Caki2 (cell line): Measurements from ENCODE around the gene ZNF423. TPM values are rescaled to one million over a fixed set of nuclear protein-coding genes. Genes with fewer than 3 reads are reported as not detected.

Source experiments
- DNase-seq: peaks from one replicate; pipeline ENCODE4 v3.0.0-alpha.2; 2015; ENCODE audit warnings: low read depth
- in situ Hi-C: cut with HindIII; loops from 2 replicates; pipeline ENCODE4 v1.10.0; 2016; ENCODE audit warnings: low sequenced_read_pairs, low pct_unique_long_range_greater_than_20kb, mixed read lengths
- total RNA-seq: library from RNA; depleted of rRNA; stranded (reverse); fragments of >200 nt; shearing (Covaris generic); gene quantifications from 2 replicates; pipeline ENCODE4 v1.2.3, GENCODE V29; 2014; ENCODE audit warnings: low replicate concordance

The ZNF423 gene
- total RNA-seq, 1 experiment from 2014 or later: 0.24 TPM

DNA sequence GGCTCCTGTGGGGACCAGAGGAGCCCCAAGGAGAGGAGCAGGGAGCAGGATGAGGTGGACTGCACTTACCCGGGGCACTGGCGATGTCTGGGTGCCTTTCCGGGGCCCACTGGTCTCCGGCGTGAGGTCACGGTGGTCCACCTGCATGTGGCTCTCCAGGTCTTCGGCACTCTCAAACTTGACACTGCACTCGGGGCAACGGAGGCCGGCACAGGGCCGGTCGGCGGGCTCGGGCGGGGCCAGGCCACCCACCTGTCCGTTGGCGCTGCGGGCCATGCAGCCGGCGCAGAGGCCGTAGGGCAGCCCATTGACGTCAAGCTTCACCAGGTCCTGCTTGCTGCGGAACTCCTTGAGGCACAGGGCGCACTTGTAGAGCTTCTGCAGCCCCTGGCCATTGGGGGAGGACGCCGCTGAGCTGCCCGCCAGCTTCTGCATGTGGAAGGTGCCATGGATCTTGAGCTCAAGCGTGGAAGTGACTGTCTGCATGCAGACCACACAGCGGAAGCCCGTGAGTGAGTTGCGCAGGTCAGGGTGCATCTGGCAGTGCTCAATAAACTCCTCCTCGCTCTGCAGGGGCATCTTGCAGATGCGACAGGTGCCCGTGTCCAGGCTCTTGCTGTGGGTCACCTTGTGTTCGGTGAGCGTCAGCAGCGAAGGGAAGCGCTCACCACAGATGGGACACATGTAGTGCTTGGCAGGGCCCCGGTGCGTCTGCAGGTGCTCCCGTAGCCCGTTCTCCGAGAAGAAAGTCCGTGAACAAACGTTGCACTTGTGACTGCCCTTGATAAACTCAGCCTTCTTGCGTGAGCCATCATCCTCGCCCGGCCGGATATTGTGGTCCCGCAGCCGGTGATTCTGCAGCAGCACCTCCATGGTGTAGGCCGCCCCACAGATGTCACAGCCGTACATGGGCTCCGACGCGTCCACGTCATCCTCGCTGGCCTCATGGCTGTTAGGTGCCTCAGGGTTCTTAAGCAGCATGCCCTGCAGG is 220.0 kb downstream of the ZNF423 start:
- in situ Hi-C loops: no loop called here
- DNase-seq: no peak

DNA sequence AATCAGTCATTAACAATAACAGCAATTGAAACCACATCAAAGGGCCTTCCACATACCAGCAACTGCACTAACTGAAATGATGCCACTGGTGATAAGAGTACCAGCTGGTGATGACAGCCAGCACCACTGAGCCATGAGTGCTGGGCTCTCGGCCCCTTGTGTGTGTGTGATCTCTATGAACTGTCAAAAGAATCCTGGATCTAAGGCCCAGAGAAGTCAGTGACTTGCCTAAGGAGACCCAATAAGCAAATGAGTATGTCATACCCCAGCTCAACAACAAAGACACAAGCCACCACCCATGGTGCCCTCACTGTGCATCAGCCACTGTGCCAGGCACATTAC is 220.9 kb downstream of the ZNF423 start:
- no peak for DNase-seq
- in situ Hi-C loops: no loop called here

DNA sequence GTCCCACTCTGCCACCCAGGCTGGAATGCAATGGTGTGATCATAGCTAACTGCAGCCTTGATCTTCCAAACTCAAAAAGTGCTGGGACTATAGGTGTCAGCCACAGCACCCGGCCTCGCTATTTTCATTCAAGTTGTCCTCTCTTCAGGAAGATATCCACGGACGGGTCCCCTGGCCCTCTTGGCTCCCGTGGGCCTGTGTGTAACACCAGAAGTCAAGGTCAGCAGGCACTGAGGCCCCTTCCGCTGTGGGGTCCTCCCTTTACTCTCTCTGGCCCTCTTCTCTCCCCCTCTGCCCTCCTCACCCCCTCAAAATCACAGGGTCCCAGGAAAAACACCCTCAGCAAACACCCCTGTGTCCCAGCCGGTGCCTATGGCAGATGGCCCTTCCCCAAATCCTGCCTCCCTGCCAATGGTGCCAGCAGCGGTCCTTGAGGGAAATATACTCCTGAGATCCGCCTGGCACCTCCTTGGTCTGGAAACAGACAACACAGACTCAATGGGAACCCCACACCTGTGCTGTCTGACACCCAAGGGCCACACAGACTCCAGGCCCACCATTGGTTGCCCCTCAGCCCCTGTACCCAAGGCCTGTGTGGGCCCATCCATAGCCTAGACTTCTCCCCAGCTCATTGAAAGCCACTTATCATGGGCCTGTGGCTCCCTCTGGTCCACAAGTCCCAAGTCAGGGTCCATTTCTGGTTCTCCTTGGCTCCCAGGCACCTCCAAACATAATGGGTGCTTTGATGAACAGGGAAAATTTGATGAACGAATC is 221.5 kb downstream of the ZNF423 start:
- in situ Hi-C loops: no loop called here
- DNase-seq: no peak

DNA sequence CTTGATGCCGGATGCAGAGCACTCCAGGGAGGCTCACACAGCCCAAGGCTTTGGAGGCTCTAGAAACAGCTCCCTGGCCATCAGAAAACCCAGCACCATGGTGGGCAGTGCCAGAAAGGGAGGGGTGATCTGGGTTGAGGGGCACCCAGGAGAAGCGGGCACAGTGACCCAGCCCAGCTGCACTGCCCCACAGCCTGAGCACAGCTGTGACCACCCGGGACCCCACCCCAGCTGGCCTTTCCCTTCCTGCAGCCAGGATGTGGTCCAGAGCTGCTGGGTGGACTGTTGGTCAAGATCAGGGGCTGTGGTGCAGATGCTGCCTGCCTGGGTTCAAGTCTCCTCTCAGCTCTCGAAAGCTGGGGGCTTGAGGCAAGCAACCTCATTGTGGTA is 223.1 kb downstream of the ZNF423 start:
- in situ Hi-C loops: no loop called here
- DNase-seq: no peak

DNA sequence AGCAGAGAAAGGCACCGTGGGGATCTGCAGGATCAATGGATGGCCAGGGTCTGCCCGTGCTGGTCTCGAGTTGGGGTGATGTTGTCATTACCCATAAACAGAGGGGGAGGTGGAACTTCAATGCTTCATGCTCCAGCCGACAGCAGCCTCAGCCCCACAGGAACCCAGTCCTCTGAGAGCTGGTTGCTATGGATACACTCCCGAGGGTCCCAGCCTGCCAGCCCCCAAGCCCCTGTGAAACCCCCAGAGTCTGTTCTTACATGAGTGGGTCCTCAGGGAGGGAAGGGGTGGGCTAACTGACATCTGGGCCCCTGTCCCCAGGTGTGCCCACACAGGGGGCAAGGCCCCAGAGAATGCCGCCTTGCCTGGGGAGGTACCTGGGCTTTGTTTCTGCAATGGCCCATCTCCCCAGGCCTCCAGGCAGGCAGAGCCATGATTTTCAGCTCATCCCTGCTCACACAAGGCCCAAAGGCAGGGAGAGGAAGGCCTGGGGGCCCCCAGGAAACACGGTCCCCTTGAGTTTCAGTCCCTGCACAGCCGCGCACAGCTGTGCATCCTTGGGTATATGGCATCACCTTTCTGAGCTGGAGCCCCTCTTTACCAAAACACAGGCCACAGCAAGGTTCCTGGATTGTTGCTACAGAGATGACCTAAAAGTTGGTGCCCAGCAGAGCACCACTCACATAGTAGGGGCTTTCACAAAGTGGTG is 223.7 kb downstream of the ZNF423 start:
- no peak for DNase-seq
- in situ Hi-C loops: no loop called here

DNA sequence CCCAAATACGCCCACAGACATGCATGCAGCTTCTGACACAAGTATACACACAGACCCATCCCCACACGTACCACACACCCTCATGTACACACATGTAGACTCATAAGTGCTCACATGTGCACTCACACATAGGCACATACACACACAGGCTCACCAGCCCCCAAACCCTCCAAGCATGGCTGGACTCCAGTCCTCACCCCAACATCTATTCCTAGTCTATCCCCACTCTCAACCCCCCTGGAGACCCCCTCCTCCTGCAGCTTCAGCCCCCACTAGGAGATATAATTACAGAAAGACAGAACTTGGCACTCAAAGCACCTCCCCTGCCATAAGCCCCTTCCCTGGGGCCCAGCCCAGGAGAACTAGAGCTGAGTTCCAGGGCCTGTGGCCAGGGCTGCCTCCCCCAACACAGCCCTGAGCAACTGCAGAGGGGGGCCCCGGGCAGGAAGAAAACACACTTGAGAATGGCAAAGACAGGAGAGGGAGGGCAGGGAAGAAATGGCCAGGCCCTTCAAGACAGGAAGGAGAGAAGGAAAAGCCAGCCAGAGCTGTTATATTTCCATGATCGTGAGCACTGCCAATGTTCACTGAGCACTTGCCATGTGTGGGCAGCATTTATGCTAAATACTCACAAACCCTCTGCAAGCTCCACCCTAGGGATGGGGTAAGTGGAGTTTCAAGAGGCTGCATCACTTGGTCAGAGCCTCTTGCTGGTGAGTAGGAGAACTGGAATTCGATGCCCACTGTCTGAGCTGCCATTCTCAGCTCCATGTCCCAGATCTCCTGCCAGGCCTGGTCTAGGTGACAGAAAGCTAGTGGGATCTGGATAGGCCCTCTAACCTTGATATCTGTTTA is 224.5 kb downstream of the ZNF423 start:
- in situ Hi-C loops: no loop called here
- no peak for DNase-seq

DNA sequence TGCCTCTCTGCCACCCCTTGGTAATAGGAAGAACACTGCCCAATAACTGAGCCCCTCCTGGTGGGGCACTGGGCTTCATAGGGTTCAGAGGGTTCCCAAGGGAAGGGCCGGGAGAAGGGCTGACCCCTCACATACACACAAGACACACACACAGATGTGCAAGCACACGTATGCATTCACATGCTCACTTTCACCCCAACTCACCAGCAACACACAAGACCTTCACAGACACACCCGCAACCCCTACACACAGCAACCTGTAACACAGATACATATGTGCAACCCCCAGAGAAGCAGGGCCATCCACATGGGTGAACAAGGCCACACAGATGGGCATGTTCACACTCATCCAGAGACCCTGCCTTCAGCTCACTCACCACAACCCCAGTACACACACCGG is 225.1 kb downstream of the ZNF423 start:
- in situ Hi-C loops: no loop called here

DNA sequence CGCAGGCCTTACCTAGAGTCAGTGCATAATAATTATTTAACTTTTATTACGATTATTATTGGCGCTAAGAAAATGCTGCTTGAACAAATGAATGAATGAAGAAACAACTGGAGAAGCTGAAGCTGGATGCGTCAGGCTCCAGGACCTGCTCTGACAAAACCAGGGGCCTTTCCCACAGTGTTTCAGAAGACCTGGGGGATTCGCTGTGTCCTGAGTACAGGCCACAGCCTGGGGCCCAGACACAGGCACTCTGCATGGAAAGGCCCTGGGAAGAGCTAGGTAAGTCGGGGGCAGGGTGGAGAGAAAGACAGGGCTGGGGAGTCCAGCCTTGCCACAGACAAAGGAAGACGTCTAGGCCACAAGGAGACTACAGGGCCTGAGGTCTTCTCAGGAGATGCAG is 226.1 kb downstream of the ZNF423 start:
- in situ Hi-C loops: no loop called here
- no peak for DNase-seq

More for the DNA sequence above, 225.1 kb downstream of the ZNF423 start:
- no peak for DNase-seq

DNA sequence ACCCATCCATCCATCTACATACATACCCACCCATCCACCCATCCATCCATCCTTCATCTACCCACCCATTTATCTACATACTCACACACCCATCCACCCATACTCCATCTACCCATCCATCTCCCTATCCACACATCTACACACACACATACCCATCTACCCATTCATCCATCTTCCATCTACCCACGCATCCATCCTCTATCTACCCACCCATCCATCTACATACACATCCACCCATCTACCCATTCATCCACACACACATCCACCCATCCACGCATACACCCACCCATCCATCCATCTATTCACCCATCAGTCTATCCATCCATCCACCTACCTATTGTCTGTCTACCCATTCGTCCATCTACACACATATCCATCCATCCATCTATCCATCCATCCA is 227.8 kb downstream of the ZNF423 start:
- DNase-seq: no peak
- in situ Hi-C loops: no loop called here

DNA sequence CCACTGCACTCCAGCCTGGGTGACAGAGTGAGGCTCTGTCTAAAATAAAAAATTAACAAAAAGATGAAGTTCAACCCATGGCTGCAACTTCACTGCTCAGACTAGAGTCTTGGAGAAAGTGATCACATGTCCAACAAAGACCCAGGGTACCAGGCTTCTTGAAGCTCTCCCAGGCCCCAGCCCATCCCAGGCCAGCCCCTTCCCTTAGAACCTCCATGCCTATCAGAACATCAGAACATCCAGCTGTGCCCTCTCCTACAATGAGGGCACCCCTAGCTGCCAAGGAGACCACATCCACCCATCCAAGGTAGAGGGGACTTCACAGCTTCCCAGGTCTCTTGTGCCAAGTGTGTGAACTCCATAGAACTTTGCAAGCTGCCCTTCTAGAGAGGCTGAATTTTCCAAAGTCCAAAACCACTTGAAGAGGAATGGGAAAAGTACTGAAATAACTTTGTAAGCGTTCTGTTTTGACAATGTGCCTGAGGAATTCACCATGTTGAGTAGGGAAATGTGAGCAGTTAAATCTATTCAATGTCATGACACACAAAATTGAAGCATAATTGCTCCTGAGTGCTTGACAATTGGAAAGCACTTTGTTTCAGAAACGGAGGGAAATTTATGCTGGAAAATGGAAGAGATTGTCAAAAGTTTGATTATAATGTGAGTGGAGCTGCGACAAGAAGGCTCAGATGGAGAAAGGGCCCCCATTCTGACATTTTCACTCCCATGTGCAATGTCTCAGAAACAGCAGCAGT is 230.4 kb downstream of the ZNF423 start:
- no peak for DNase-seq
- in situ Hi-C loops: no loop called here

DNA sequence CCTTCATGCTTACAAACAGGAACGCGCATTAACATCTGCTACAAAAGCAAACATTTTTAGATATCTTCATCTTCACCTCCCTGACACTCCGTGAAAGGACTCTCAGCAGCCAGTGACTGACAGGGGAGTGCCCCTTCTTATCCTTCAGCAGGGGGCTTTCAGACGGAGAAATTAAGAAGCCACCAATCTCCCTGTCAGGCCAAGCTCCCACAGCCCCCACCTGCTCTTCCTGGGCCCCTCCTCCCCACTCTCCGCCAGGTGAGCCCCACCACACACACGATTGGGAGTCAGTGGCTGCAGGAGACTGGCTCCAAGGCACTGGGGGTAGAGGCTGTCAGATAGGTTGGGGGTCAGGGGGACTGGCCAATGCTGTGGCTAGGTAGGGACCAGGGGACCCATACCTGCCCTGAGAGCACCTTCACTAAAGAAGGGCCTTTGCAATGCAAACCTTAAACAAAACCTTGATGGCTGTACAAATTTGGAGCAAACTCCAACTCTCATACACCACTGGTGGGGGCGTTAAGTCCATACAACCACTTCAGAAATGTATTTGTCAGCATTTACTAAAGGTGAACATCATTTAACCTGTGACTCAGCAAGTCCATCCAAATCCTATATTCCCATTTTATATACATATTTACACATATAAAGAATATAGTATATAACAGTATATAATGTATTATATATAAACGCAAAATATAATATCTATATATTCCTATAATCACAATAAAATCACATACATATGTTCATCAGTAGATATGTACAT is 232.2 kb downstream of the ZNF423 start:
- no peak for DNase-seq
- in situ Hi-C loops: no loop called here

DNA sequence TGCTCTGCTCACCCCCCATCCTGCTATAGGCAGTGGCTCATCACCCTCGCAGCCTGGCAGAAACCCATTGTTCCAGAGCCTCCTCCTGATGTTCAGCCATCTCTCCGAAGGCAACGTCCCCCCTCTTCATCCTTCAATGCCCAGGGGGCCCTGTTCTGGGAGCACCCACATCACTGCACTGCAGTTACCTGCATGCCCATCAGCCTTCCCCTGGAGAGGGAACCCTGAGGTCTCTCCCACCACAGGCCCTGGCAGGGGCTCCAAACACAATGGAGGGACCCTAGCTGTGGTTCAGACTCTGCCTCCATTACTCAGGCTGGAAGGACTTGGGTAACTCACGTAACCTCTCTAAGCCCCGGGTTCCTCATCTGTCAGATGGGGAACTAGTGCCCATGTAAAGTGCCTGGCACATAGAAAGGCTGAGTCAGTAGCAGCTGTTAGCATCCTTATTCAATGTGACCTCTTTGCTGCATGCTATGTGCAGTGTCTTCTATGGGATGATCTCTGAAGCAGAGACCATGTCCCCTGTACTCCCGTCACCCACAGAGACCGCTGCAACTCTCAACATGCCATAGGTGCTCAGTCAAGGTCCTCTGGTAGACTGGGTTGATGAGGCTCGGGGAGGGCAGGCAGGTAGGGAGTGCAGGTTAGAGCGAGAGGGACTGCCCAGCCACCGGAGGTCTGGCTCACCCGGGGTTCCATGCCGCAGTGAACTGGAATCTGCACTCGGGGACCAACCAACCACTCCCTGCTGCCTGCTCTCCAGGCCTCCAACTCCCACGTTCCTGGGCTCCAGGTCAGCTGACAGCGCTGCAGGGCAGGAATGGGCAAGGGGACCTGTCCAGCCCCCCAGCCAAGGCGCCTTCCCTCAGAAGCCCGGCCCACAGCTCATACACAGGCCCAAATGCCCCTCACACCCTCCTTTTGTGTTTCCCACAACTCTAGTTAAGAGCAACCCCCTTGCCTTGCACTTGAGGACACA is 233.2 kb downstream of the ZNF423 start:
- in situ Hi-C loops: no loop called here

DNA sequence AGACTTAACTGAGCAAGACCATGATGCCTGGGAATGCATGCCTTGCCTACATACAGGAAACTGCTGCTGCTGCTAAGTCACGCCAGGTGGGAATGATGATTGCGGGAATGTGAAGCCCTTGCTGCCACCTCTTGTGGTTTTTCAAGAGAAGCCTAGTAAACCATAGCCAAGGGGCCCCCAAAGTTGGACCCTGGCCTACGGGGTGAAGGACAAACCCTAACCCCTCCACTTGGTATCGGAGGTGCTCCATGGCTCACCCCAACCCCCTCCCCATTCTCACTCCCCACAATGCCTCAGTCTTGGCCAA is 233.9 kb downstream of the ZNF423 start:
- in situ Hi-C loops: no loop called here

More for the DNA sequence above, 233.2 kb downstream of the ZNF423 start:
- DNase-seq: no peak

DNA sequence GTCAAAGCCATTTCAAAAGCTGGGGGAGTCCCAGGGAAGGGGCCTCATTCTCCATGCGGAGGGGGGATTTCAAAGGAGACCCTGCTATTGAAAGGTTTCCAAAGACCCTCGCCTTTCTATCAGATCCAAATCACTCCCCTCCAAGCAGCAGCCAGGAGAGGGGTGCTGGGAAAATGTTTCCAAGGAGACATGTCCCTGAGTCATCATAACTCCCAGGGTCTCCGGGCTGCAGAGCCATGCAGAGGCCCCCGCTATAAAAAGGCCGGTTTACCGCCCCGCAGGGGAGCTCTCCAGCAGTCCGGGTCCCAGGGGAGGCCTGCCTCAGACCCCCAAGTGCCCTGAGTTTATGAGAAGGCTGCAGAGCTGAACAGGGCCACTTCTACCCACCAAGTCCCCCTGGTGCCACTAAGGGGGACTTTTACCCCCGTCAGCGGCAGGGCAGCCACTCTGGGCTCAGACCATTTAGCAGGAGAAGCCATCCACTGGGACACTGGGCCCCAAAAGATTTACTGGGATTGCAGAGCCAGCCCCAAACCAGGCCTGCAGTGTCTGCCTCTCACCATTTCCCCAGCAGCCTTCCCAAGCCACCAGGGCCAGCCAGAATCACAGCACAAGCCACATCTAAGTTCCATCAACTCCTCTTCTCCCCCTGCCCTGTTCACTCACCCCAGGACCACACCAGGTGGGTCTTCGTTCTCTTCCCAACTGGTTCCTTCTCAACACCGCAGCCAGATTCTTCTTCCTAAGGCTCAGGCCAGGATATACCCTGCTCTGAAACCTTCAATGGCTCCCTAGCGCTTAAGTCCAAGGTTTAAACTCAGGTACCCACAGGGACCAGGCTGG is 234.4 kb downstream of the ZNF423 start:
- no peak for DNase-seq
- in situ Hi-C loops: no loop called here

More for the DNA sequence above, 233.9 kb downstream of the ZNF423 start:
- DNase-seq: no peak

DNA sequence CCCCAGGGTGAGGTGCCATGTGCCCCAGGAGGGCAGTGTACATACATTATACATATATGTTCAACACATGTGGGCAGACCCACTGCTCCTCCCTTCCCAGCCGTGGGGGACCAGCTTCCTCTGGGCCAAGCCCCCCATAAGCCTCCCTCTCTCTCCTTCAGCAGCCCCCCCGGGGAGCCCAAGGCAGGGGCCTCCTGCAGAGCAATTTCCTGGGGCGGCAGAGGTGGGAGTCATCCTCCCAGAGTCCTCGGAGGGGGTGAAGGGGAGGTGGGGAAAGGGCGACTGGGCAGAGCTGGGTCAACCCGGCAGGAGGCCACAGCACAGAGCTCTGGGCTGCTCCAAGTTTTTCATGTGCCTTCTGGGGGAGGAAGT is 235.1 kb downstream of the ZNF423 start:
- in situ Hi-C loops: no loop called here
- no peak for DNase-seq
